Measurements from ENCODE around the gene DPP6.

GRCh38 chr7:154437234-154437633, 385.0 kb downstream of the DPP6 start:
- TF ChIP-seq CTCF (IDR thresholded peaks at IDR 0.05) = no peak
- TF ChIP-seq CBX8 (IDR thresholded peaks at IDR 0.05) = no peak
- no peak for TF ChIP-seq KDM5A (IDR thresholded peaks at IDR 0.05)
- TF ChIP-seq, protein P1, sequence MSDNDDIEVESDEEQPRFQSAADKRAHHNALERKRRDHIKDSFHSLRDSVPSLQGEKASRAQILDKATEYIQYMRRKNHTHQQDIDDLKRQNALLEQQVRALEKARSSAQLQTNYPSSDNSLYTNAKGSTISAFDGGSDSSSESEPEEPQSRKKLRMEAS (IDR thresholded peaks at IDR 0.05) = no peak
- no peak for TF ChIP-seq HDAC2 (IDR thresholded peaks at IDR 0.05)
- no peak for TF ChIP-seq TP53 (CRISPR knock-in tag; IDR thresholded peaks at IDR 0.05)
- no peak for TF ChIP-seq SREBF2 (IDR thresholded peaks at IDR 0.05)
- no peak for TF ChIP-seq ZNF302 (CRISPR knock-in tag; IDR thresholded peaks at IDR 0.05)
- TF ChIP-seq MYC (IDR thresholded peaks at IDR 0.05; ENCODE audit: borderline replicate concordance, low read length) = no peak
- TF ChIP-seq POLR2A (IDR thresholded peaks at IDR 0.05; ENCODE audit: low read length) = no peak
- no peak for TF ChIP-seq GATA3 (IDR thresholded peaks at IDR 0.05; ENCODE audit: borderline replicate concordance)
- no peak for TF ChIP-seq POLR2AphosphoS2 (conservative IDR thresholded peaks at IDR 0.05; ENCODE audit: low read length)
